DMS79 (cell line): ENCODE measurements around the gene HIRA.
A peak's percentile ranks its signal among the peaks of the same experiment; 100 is the strongest.
"Not testable (repeated sequence)": the region's sequence is repeated elsewhere in the genome, so short reads cannot be mapped to it uniquely, and the experiment has no call there.

ENCODE experiments used
- DNase-seq: peaks from one replicate; lab custom pipeline; 2025; lab: John Stamatoyannopoulos, UW

Gene HIRA

GRCh38 chr22:19443544-19444211 lies 12.1 kb upstream of the HIRA start:
- DNase-seq = no peak

DNA sequence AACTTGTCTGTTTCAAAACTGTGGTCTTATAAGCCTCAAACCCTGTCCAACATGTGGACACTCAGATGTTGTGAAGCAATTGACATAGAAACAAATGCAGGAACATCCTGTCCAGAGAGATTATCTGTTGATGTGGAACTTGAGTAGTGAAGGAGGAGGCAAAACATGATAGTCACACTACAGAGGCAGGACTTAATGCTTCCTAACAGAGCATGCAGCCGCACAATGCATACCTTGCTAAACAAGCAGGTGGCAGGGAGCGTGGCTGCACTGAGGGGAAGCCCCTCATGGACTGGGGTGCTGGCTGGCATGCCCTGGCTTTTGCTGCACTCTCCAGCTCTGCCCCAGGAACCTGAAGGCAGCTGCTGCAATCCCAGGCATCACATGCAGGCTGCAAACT lies 10.6 kb upstream of the HIRA start:
- no peak for DNase-seq

DNA sequence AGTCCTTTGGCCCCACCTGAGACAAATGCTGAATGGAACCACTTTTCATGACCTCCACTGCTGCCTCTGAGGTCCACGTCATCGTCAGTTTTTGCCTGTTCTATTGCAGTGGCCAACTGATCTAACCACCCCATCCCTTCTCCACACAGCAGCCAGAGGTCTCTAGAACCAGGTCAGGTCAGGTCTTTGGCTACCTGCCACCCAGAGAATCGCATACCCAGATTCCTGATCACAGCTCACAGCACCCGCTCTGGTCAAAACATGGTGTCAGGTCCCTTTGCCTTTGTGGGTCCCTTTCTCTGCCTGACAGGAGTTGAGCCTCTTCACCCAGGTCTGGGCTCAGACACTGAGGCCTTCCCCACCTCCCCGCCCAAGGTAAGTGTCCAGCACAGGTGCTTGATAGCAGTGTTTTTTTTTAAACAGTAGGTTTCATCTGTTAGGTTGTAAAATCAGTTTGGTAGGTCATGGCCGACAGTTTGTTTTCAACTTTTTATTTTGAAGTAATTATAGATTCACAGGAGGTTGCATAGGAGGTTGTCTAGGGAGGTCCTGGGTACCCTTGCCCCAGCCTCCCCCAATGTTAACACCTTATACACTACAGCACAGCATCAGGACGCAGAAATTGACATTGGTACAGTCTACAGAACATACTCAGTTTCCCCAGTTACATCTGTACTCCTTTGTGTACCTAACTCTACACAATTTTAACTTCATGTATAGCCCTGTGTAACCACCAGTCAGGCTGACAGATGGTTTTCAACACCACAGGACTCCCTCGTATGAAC lies 9.1 kb upstream of the HIRA start:
- no peak for DNase-seq

DNA sequence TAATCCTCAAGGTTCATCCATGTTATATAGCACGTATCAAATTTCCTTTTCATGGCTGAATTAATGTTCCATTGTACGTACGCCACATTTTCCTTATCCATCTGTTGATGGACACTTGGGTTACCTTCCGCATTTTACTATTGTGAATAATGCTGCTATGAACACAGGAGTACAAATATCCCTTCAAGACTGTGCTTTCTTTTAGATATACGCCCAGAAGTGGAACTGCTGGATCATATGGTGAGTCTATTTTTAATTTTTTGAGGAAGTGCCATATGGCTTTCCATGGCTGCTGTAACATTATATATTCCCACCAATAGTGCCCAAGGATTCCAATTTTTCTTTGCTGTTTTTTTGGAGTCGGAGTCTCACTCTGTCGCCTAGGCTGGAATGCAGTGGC lies 6.8 kb upstream of the HIRA start:
- no peak for DNase-seq

- DNase-seq = not testable (repeated sequence)
Measured at GRCh38 chr22:19436444-19437161, 5.1 kb upstream of the HIRA start.

GRCh38 chr22:19434829-19435580 lies 3.5 kb upstream of the HIRA start:
- DNase-seq = no peak

GRCh38 chr22:19434401-19434800 lies 2.9 kb upstream of the HIRA start:
- no peak for DNase-seq

GRCh38 chr22:19432133-19432851 lies 759 bp upstream of the HIRA start, which contains the start of gene MRPL40:
MRPL40 (plus strand) TSS chr22:19432545; CDS start chr22:19432555, 10 bp downstream.
- peak; percentile 32 for DNase-seq

- no peak for DNase-seq
Measured at GRCh38 chr22:19430890-19431541, 517 bp downstream of the HIRA start.

GRCh38 chr22:19429950-19430889 lies 1.3 kb downstream of the HIRA start:
- no peak for DNase-seq

DNA sequence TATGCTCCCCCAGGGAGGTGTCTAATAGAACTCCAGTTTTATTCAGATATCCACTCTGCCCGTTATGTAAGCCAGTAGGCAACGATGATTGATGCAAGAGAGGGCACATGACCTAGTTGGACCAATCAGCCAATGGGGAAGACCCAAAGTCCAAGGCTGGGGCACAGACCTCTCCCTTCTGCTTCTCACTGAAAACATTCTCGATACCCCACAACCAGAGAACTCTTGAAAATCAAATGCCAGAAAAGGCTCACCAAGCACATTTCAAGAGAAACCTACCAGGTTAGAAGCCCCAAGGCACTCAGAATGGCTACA lies 7.4 kb downstream of the HIRA start:
- no peak for DNase-seq

GRCh38 chr22:19422440-19423301 lies 8.9 kb downstream of the HIRA start:
- no peak for DNase-seq

DNA sequence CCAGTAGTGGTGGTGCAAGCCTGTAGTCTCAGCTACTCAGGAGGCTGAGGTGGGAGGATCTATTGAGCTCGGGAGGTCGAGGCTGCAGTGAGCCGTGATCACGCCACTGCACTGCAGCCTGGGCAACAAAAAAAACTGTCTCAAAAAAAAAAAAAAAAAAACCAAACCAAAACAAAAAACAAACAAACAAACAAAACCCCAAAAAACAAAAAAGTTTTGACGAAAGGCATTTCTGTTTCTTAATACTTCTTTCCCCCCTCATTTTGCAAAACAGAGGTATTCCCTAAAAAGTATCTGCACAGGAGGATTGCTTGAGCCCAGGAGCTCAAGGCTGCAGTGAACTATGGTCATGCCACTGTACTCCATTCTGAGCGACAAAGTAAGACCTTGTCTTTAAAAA lies 11.2 kb downstream of the HIRA start:
- DNase-seq = no peak

DNA sequence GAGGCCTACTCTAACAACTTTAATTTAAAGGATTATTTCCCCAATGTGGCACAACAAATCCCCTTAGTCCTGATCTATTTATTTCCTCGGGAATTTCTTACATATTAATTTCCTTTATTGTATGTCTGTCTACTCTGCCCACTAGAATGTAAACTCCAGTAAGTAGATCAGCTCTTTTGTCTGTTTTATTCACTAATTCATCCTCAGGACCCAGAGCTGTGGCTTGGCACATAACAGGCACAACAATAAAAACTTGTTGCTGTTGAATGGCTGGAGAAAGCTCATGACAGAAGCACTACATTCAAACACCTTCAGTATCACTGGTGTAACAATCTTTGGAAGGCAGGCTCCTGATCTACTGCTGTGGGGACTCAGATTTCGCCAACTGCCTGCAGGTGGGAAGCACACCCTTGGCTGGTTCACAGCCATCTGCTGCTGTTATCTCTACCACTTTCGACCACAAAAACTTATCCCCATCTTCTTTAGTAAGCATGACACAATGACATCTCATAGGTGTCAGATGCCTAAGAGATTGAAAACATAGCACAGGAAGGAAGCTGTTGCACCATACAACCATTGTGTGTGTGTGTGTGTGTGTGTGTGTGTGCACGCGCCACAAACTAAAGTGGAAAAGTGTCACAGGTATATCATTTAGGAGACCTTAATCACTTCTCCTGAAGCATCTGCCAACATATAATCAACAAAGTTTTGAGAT lies 11.9 kb downstream of the HIRA start:
- DNase-seq = no peak

- no peak for DNase-seq
Measured at GRCh38 chr22:19419086-19419463, 12.5 kb downstream of the HIRA start.

- no peak for DNase-seq
Measured at GRCh38 chr22:19412923-19413322, 18.6 kb downstream of the HIRA start.

DNA sequence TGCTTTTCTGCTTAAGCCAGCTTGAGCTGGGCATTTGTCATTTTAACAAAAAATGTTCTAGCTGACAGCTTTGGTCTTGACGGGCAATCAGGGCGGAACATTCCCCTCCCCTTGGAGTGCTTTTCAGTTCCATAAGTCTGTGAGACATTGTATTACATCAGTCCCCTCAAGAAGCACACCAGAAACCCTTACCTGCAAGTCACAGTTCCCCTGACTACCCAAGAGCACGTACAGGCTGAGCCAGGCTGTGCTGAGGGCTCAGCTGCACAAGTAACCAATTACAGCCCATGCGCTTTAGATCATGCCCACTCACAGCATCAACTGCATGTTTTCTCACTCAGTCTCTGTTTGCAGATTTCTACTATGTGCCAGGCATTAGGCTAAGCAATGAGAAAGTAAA lies 19.1 kb downstream of the HIRA start:
- no peak for DNase-seq

GRCh38 chr22:19411690-19412045 lies 19.9 kb downstream of the HIRA start:
- DNase-seq = no peak
